Measurements from ENCODE around the gene PTGS1.

Gene PTGS1

DNA sequence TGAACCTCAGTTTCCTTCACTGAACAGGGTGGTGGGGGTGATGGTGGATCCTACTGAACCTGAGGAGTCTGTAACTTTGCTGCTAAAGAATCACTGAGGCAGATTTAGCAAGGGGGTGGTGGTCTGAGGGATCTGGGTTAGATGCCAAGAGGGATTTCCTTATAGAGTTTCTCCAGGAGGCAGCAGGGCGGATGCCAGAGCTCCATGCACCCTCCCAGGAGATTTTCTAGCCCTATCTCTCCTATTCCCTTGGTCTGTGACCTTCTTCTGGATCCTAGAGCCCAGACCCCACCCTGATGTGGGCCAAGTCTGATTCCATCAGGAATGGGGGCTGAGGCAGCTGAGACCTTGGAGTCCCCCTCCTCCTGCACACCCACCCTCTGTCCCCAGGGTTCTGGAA, 6.0 kb downstream of the PTGS1 start:
- no peak for DNase-seq

DNA sequence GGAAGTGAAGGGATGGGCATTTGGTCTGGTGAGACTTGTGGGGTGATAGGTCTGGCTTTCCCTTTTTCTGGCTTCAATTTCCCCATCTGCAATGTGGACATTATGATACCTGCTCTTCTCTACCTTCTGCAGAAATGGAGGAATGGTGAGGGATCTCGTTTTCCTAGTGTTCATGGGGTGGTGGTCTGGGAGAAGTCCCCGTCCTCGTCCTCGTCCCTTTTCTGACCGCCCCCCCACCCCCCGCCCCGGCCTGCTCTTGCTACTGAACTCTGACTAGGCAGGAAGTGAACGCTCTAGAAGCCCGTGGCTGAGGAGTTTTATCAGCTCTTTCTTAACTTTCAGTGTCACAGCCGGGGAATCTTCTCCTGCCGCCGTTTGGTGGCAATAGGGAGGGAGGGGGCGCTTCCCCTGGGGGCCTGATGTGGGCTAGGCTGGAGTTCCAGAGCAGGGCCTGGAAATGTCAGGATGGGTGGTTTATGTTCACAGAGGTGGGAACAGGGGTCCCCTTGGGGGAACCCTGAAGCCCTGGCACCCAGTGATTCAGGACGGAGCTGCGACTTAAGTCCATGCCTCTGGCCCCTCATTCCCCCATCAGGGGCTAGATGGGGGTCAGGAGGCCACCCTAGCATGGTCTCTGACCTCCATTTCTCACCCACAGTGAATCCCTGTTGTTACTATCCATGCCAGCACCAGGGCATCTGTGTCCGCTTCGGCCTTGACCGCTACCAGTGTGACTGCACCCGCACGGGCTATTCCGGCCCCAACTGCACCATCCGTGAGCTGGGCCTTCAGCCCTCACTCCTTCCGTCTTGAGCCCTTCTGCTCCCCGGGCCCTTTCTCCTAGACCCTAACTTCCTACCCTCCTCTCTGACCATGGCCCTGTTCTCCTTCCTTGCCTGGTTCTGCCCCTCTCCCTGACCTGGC, 6.7 kb downstream of the PTGS1 start:
- no peak for DNase-seq

DNA sequence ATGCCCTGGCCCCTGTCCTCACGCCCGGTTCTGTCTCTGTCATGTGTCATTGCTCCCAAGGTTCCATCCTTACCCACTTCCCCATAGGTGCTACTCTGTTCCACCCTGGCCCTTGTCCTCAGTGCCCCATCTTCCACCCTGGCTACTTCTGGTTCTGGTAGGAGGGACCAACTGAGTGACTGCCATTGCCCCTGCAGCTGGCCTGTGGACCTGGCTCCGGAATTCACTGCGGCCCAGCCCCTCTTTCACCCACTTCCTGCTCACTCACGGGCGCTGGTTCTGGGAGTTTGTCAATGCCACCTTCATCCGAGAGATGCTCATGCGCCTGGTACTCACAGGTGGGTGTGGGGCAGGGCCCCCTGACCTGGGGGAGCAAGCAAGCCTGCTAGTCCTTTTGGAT, 7.4 kb downstream of the PTGS1 start:
- no peak for DNase-seq

DNA sequence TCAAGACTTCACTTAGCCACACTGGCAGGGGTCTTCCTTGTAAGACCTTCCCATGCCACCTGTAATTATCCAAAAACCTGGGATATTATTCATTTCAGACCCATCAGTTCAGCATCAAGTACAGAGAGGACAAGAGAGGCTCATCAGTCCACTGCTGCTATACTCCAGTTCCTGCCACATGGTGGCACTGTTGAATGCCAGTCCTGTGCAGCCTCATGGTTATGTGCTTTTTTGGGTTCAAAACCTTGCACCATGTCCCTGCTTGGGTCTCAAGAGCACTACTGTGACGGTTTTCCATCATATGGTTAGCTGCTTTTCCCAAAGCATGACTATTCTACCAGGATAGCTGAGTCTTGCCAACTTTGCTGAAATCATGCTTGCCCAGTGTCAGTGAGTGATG, 8.5 kb downstream of the PTGS1 start:
- DNase-seq = no peak

DNA sequence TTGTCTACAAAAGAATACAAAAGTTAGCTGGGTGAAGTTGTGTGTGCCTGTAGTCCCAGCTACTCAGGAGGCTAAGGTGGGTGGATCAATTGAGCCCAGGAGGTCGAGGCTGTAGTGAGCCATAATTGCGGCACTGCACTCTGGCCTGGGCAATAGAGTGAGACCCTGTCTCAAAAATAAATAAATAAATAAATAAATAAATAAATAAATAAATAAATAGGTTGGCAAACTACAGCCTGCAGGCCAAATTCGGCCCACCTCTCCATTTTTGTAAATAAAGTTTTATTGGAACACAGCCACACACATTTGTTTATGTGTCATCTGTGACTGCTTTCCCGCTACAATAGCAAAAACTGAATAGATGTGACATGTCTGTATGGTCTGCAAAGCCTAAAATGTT, 9.5 kb downstream of the PTGS1 start:
- no peak for DNase-seq

DNA sequence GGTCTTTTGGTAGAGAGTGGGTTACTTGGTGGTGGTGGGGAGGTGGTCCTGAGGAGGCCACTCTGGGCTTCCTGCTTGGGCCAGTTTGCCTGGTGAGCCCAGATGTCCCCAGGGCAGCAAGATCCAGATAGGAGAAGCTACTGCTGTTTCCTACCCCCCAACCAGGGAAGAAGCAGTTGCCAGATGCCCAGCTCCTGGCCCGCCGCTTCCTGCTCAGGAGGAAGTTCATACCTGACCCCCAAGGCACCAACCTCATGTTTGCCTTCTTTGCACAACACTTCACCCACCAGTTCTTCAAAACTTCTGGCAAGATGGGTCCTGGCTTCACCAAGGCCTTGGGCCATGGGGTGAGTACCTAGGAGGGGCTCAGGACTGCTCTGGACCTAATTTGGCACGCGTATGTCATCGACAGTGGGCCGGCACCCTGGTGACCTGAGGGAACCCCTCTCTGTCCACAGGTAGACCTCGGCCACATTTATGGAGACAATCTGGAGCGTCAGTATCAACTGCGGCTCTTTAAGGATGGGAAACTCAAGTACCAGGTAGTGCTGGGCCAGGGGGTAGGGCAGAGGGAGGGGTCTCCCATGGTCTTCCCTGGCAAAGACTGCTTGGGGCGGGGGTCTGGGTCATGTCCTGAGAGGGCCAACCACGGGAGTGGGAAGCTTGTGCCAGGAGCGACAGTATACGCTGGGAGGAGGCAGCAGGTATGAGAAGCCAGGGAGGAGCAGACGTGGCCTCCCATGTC, 10.6 kb downstream of the PTGS1 start:
- DNase-seq = no peak

DNA sequence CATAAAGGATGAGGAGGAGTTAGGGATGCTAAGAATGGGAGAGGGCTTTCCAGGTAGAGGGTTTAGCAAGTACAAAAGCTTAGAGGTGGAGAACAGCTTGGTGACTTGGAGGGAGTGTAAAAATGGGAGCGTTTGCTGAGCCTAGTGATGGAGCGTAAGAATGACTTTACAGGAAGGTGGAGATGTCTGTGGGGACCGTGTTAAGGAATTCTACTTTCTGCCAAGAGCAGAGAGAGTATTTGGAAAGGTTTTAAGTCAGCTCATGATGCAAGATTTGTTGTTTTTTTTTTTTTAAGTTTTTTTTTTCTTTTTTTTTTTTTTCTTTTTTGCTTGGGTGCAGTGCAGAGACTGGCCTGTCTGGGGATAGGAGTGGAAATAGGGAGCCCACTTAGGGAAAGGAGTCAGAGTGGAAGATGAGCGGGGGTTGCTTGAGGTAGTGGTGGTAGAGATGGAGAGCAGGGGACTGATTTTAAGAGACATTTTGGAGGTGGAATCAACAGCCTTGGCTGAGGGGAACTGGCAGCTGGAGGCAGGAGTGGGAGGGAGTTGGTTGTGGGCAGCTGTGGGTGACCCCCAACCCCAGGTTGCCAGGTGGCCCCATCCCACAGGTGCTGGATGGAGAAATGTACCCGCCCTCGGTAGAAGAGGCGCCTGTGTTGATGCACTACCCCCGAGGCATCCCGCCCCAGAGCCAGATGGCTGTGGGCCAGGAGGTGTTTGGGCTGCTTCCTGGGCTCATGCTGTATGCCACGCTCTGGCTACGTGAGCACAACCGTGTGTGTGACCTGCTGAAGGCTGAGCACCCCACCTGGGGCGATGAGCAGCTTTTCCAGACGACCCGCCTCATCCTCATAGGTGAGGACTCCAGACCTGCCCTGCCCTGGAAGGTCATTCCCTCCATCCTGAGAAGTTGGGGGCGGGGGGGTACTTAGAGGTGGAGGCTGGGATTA, 12.4 kb downstream of the PTGS1 start:
- DNase-seq = no peak

DNA sequence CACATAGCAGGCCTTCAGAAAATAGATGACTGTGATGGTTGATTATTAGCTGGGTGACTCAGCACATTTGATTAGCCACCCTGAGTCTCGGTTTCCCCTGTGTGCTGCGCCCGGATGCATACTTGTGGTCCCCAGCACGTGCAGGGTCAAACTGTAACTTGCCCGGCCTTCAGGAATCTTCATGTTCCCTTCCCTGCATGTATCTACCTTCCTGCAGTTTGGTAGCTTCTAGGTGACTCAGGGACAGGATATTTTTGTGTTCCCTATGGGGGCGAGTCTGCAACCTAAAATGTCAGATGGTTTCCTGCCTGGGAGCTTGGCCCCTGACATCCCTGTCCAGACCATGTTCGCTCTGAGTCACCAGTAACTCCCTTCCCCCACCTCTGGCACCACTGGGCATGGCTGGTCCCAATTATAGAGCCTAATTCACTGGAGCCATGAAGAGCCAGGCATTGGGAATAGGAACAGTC, 13.2 kb downstream of the PTGS1 start:
- no peak for DNase-seq

DNA sequence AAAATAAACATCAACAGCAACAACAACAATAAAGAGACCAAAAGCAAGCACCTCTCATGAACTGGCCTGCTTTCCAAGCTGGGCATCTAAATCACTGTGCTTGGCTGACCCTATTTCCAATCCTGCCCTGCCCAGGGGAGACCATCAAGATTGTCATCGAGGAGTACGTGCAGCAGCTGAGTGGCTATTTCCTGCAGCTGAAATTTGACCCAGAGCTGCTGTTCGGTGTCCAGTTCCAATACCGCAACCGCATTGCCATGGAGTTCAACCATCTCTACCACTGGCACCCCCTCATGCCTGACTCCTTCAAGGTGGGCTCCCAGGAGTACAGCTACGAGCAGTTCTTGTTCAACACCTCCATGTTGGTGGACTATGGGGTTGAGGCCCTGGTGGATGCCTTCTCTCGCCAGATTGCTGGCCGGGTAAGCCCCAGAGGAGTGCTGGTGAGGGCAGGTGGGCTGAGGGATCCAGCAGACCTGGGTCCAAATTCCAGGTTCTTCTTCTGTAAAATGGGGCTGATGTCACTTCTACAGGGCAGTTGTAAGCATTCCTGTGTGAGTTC, 15.6 kb downstream of the PTGS1 start:
- DNase-seq = no peak

DNA sequence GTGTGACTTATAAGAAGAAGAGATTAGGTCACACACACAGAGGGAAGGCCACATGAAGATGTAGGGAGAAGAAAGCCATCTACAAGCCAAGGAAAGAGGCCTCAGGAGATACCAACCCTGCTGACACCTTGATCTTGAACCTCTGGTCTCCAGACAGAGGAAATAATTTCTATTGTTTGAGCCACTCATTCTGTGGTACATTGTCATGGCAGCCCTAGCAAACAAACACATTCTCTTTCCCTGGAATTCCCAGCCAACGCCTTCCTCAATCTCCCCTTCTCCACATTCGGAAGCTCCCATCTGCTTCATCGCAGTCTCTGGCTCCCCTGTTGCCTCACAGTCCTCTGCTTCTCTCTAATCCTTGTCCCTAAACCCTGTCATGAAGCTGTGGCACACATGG, 16.7 kb downstream of the PTGS1 start:
- DNase-seq = no peak

DNA sequence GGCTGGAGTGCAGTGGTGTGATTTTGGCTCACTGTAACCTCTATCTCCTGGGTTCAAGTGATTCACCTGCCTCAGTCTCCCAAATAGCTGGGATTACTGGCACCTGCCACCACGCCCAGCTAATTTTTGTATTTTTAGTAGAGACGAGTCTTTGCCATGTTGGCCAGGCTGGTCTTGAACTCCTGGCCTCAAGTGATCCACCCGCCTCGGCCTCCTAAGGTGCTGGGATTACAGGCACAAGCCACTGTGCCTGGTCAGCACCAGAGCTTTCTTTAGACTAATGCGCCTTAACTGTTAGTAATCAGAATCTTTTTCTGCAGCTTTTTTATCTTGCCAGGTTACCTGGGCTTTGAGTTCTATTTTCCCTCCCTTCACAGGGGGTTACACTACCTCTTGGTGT, 18.4 kb downstream of the PTGS1 start:
- no peak for DNase-seq

DNA sequence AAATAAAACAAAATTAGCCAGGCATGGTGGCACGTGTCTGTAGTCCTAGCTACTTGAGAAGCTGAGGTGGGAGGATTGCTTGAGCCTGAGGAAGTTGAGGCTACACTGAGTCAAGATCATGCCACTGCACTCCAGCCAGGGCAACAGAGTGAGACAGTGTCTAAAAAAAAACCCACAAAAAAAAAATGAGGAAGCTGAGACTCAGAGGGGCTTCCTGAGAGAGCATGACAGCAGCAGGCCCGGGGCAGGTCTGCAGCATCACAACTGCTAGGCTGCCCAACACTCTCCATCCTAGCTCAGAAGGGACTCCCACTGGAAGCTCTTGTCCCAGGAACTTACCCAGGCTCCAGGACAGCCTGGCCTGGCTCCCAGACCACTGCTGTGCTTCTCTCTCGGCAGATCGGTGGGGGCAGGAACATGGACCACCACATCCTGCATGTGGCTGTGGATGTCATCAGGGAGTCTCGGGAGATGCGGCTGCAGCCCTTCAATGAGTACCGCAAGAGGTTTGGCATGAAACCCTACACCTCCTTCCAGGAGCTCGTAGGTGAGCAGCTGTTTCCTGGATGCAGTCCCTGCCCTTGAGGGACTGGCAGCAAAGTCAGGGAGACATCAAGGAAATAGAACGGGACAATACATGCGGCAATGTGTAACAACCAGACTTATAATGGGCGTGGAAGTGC, 19.1 kb downstream of the PTGS1 start:
- no peak for DNase-seq

DNA sequence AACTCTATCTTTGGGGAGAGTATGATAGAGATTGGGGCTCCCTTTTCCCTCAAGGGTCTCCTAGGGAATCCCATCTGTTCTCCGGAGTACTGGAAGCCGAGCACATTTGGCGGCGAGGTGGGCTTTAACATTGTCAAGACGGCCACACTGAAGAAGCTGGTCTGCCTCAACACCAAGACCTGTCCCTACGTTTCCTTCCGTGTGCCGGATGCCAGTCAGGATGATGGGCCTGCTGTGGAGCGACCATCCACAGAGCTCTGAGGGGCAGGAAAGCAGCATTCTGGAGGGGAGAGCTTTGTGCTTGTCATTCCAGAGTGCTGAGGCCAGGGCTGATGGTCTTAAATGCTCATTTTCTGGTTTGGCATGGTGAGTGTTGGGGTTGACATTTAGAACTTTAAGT, 21.5 kb downstream of the PTGS1 start:
- no peak for DNase-seq

DNA sequence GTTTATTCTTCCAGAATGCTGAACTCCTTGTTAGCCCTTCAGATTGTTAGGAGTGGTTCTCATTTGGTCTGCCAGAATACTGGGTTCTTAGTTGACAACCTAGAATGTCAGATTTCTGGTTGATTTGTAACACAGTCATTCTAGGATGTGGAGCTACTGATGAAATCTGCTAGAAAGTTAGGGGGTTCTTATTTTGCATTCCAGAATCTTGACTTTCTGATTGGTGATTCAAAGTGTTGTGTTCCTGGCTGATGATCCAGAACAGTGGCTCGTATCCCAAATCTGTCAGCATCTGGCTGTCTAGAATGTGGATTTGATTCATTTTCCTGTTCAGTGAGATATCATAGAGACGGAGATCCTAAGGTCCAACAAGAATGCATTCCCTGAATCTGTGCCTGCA, 21.9 kb downstream of the PTGS1 start:
- no peak for DNase-seq

DNA sequence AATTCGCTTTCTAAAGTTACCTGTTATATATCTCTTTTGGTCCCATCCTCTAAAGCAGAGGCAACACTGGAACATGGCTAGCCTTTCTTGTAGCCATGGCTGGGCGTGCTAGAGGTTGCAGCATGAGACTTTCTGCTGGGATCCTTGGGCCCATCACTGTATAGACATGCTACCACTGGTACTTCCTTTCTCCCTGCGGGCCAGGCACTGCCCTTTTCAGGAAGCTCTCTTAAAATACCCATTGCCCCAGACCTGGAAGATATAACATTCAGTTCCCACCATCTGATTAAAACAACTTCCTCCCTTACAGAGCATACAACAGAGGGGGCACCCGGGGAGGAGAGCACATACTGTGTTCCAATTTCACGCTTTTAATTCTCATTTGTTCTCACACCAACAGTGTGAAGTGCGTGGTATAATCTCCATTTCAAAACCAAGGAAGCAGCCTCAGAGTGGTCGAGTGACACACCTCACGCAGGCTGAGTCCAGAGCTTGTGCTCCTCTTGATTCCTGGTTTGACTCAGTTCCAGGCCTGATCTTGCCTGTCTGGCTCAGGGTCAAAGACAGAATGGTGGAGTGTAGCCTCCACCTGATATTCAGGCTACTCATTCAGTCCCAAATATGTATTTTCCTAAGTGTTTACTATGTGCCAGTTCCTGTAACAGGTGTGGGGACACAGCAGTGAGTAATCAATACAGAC, 22.6 kb downstream of the PTGS1 start:
- DNase-seq = no peak

DNA sequence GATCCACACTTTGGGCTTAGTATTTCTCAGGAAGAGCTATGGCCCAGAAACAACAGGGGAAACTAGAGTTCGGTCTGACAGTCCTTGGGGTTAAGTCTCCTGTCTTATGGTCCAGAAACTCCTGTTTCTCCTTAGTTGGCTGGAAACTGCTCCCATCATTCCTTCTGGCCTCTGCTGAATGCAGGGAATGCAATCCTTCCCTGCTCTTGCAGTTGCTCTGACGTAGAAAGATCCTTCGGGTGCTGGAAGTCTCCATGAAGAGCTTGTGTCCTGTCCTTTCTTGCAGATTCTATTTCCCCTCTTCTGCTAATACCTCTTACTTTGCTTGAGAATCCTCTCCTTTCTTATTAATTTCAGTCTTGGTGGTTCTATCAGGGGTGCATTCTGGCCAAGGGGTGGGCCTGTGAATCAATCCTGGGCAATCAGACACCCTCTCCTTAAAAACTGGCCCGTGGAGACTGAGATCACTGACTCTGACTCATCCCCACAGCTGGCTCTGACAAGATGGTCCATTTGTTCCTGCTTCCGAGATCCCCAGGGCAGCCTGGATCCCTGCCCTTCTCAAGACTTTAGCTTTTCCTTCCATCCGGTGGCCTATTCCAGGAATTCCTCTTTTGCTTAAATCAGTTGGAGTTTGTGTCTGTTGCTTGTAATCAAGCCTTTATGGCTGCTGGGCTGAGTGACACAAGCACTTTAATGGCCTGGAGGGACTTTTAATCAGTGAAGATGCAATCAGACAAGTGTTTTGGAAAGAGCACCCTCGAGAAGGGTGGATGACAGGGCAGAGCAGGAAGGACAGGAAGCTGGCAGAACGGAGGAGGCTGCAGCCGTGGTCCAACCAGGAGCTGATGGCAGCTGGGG, 23.7 kb downstream of the PTGS1 start:
- DNase-seq = peak; percentile 67

DNA sequence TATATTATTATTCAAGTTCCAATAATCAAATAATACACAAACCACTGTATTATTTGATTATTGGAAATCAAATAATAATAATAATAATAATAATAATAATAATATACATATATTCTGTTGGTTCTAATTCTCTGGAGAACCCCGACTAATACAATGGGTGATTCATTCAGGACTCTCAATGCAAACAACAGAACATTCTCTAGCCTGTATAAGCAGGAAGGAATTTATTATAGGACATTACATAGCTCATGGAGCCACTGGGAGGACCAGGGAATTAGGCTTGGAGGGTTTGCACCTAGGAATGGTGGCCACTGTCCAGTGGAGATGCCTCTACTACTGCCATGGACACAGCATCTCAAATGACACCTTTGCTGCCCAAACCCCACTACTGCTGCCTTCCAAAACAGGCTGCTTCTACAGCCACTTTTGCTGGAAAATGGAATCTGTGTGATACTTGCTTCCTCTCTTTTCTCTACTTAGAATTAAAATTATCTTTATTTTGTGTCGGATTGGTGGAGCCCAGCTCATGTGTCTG, 25.9 kb downstream of the PTGS1 start:
- no peak for DNase-seq

DNA sequence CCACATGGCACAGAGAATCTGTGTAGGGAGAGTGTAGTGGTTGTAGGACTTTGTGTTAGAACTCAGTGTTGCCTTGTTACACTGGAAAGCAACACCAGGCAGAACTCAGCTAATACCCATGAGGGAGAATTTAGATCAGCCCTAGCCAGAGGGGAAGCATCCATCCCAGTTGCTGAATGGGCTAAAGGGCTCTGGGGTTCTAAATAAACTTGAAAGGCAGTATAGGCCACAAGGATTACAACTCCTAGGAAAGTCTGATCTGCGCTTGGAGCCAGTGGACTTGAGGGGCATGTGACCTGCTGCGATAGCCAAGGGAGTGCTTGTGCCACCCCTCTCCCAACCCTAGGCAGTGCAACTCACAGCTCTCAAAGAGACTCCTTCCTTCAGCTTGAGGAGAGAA, 26.9 kb downstream of the PTGS1 start:
- DNase-seq = no peak

DNA sequence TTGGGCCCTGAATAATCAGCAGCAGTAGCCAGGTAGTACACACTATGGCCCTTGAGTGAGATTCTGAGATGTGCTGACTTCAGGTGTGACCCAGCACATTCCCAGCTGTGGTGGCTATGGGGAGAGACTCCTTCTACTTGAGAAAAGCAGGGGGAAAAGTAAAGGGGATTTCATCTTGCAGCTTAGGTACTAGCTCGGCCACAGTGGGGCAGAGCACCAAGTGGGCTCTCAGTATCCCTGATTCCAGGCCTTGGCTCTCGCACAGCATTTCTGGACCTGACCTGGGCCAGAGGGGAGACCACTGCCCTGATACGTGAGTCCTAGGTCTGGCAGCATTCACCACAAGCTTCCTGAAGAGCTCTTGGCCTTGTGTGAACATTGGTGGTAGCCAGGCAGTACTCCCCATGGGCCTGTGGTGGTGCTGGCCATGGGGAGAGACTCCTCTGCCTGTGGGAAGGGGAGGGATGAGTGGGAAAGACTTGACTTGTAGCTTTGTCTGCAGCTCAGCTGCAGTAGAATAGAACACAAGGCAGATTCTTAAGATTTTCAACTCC, 27.6 kb downstream of the PTGS1 start:
- no peak for DNase-seq

DNA sequence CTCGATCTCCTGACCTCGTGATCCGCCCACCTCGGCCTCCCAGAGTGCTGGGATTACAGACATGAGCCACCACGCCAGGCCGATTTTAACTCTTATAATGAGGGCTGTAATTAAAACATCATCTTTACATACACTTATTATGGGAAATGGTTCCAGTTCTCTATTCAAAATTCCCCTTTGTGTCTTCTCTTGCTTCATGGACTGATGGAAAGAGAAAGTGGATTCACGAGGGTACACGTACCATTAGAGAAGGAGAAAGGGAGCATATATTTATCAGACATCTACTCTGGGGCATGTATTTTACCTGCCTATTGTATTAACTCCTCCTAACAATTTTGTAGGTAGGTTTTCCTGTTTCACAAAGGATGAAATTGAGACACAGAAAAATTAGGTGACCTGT, 31.1 kb downstream of the PTGS1 start:
- no peak for DNase-seq

Data from amniotic stem cell (primary cell).